ENCODE results near the gene CYBB.
"Not testable (repeated sequence)": the region's sequence is repeated elsewhere in the genome, so short reads cannot be mapped to it uniquely, and the experiment has no call there.

CYBB gene

GRCh38 chrX:37765507-37765906 is 14.4 kb upstream of the CYBB start:
- TF ChIP-seq CTCF (conservative IDR thresholded peaks at IDR 0.05), result no peak
- H3K27ac ChIP-seq, result no peak overlapping the region

- TF ChIP-seq CTCF (conservative IDR thresholded peaks at IDR 0.05), result no peak
- no peak overlapping the region for H3K27ac ChIP-seq
Observed at GRCh38 chrX:37767430-37767829, 12.4 kb upstream of the CYBB start.

GRCh38 chrX:37768866-37769265 is 11.0 kb upstream of the CYBB start:
- H3K27ac ChIP-seq, result not testable (repeated sequence)

GRCh38 chrX:37776283-37776986 is 3.4 kb upstream of the CYBB start:
- TF ChIP-seq CTCF (conservative IDR thresholded peaks at IDR 0.05), result no peak
- no peak overlapping the region for H3K27ac ChIP-seq

GRCh38 chrX:37776987-37777325 is 2.9 kb upstream of the CYBB start:
- no peak for TF ChIP-seq CTCF (conservative IDR thresholded peaks at IDR 0.05)
- no peak overlapping the region for H3K27ac ChIP-seq

GRCh38 chrX:37781081-37781480 is 1.2 kb downstream of the CYBB start:
- H3K27ac ChIP-seq, result no peak overlapping the region
- TF ChIP-seq CTCF (conservative IDR thresholded peaks at IDR 0.05), result no peak

GRCh38 chrX:37781814-37782213 is 2.0 kb downstream of the CYBB start:
- no peak for TF ChIP-seq CTCF (conservative IDR thresholded peaks at IDR 0.05)
- no peak overlapping the region for H3K27ac ChIP-seq

GRCh38 chrX:37782359-37782758 is 2.5 kb downstream of the CYBB start:
- no peak for TF ChIP-seq CTCF (conservative IDR thresholded peaks at IDR 0.05)
- H3K27ac ChIP-seq, result no peak overlapping the region

Measured in VCaP (cell line).